VCaP (cell line): ENCODE measurements around the gene GPR39.

Experiments
- H3K27ac ChIP-seq: fragments of 450-650 bp; 2 replicates; pipeline ENCODE4 v1.5.1; 2017
- TF ChIP-seq, protein P1 (sequence below): fragments of 450-650 bp; conservative IDR thresholded peaks from 2 replicates; pipeline ENCODE4 v1.5.1; 2017; ENCODE audit warnings: mild to moderate bottlenecking, moderate library complexity

The GPR39 gene

DNA sequence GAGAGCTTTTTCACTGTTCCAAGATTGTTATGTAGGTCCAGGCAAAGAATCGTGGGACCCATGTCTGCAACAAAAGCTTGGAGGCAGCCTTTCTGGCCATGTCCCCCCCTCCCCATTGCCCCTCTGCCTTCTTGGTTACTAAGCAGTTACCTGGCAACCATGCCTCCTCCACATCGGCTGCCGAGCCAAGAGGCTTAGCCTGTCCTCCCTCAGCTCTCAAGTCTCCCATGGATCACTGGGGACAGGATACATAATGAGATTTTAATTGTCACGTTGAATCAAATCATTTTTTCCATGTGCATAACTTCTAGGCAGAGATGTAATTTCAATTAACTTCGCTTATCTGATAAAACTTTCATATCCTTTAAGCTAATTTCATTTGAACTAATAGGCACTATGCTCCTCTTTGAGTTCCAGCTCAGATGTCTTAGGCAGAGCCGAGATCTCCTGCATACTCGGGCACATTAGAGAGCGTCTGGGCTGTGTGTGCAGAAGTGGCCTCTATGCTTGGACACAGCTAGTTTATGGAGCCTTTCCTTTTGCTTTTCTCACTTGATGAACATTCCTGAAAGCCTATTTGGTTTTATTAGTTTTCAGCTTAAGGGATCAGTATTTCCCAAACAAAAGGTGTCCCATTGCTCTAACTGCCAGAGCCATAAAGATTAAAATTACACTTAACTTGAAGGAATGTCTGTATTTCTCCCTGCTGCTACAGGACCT is 172.7 kb downstream of the GPR39 start:
- no peak overlapping the region for H3K27ac ChIP-seq
- TF ChIP-seq, protein P1, sequence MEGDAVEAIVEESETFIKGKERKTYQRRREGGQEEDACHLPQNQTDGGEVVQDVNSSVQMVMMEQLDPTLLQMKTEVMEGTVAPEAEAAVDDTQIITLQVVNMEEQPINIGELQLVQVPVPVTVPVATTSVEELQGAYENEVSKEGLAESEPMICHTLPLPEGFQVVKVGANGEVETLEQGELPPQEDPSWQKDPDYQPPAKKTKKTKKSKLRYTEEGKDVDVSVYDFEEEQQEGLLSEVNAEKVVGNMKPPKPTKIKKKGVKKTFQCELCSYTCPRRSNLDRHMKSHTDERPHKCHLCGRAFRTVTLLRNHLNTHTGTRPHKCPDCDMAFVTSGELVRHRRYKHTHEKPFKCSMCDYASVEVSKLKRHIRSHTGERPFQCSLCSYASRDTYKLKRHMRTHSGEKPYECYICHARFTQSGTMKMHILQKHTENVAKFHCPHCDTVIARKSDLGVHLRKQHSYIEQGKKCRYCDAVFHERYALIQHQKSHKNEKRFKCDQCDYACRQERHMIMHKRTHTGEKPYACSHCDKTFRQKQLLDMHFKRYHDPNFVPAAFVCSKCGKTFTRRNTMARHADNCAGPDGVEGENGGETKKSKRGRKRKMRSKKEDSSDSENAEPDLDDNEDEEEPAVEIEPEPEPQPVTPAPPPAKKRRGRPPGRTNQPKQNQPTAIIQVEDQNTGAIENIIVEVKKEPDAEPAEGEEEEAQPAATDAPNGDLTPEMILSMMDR, result no peak

DNA sequence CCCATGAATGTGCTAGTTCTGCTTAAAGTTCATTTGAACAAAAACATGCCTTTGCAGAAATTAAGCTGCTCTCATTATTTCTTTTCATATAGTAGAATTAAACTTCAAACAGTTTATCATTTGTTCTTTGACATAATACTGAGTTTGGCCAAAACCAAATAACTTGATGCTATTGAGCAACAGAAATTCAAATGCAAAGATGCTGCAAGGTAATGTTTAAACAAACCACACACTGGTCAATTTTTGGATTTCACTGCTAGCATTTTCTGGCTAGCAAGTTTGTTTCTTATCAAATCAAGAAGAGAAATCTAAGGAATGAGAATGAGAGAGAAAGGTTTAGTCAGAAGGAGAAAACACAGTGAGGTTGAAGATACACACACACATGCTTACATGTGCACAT is 173.4 kb downstream of the GPR39 start:
- no peak overlapping the region for H3K27ac ChIP-seq
- TF ChIP-seq, protein P1, result no peak

DNA sequence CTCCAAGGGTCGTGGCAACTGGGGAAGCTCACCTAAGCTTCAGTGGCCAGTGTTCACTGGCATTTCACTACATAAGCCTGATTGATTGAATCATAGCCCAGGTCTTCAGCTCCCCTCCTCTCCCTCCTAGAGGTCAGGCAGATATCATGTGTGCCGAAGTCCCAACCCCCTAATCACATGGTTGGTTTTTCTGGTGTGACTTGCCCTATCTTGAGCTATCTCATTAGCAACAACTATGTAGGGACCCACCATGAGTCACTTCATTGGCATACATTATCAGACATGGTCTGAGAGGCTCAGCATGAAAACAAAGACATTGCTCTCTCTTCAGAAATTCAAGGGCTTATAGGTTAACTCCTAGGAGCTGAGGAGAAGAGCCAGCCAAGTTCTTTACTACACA is 176.6 kb downstream of the GPR39 start:
- H3K27ac ChIP-seq, result no peak overlapping the region
- TF ChIP-seq, protein P1, result no peak

DNA sequence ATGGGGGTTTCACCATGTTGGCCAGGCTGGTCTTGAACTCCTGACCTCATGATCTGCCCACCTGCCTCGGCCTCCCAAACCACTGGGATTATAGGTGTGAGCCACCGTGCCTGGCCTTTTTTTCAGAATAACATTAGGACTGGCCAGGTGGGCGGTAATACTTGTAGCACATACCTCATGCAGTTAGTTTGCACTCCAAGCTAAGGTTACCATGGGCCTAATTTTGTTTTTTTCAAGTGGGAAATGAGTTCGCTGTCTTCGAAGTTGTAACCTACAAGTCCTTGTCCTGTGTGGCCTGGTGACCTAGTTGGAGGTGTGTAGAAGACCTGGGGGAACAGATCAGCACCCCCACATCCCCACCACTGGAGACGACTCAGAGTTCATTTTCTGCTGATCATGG is 178.6 kb downstream of the GPR39 start:
- H3K27ac ChIP-seq, result no peak overlapping the region
- TF ChIP-seq, protein P1, result no peak

DNA sequence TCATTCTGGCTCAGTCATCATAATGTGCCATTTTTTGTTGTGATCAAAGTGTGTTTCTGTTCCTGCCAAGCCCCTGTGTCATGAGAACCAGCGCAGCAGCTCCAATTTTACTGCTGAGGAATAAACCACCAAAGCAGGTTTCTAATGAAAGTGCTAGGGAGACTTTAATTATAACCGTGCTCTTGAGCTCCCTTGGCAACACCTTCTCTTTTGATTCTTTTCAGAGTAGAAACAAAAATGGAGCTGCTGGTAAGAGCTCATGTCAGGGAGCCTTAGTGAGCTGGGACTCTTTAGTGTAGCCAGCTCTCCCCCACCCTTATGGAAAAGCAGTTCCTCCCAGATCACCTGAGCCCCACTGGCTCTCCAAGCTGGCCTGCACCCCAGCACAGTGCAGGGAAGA is 179.1 kb downstream of the GPR39 start:
- TF ChIP-seq, protein P1, result no peak

DNA sequence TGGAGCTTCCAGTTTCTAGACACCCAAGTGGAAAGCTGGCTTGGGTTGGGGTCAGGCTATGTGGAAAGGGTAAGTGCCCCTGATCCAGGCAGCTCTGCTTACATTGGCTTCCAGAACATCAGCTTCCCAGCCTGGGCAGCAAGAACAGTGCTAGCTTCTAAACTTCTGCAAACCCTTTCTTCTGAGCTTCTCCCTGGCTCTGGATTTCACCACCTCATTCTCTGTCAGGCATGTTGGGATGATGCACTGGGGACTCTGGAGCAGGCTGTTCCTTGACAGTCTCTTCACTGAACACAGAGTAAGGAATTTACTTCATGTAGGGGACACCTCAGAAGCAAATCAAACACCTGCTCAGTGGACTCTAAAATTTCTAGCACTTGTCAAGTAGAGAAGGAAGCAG is 180.6 kb downstream of the GPR39 start:
- H3K27ac ChIP-seq, result no peak overlapping the region
- TF ChIP-seq, protein P1, result no peak

More for the DNA sequence above, 179.1 kb downstream of the GPR39 start:
- no peak overlapping the region for H3K27ac ChIP-seq

DNA sequence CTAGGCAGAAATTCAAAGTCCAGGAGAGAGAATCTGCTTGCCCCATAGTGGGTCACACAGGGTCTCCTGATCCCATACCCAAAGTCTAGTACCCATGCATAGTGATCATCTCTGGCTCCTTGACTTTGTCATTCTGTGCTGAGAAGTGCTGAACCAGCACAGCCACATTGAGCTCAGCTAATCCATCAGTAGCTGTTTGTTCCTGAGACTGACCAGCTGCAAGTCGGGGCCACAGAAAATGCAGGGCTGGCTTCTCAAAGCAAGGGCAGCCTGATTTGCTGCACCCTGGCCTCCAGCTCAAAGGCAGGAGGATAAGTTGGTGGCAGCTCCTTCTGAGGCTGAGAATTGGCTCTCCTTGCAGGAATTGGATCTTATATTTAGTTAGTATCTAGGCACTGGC is 181.2 kb downstream of the GPR39 start:
- TF ChIP-seq, protein P1, result no peak

More for the DNA sequence above, 181.2 kb downstream of the GPR39 start:
- no peak overlapping the region for H3K27ac ChIP-seq
